Measurements from ENCODE around the gene R3HCC1L. TPM values are rescaled to one million over a fixed set of nuclear protein-coding genes. Genes with fewer than 3 reads are reported as not detected.
"Not testable (repeated sequence)": the region's sequence is repeated elsewhere in the genome, so short reads cannot be mapped to it uniquely, and the experiment has no call there.

Gene R3HCC1L
- total RNA-seq, 6 donors from 2014 or later, result 13.2 to 24.1 (median 16.3) TPM

DNA sequence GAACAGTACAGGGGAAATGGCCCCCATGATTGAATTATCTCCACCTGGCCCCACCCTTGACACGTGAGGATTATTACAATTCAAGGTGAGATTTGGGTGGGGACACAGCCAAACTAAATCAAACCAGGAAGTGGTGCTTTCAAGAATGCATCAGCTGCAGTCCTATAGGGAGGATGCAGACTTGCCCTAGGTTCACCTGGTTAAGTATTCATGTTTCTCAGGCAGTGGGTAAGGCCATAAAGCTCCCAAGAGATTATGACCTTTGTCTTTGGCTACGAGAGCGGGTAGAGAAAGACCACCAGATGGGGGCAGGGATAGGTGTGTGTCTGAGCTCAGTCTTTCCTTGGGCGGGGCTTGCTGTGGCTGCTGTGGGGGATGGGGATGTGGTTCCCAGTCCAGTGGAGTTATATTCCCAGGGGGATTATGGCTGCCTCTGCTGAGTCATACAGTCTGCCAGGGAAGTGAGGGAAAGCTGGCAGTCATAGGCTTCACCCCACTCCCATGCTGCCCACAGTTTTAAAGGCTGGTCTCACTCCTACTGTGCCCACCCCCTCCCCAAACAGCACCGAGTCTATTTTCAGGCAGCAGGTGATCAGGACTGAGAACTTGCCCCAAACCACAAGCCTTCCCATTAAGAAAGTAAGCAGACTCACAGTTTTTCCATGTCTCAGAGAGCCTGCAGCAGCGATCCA, 8.4 kb upstream of the R3HCC1L start:
- Histone ChIP-seq H3K27ac (no peak overlapping the region), H3K36me3 (no peaks in the 10 kb centered on the region), H3K9me3 (peaks cover 0 to 4% (median 2%) of the 10 kb centered on the region in 4 donors), H3K27me3 (no peaks in the 10 kb centered on the region), H3K4me3 (no peak overlapping the region), H3K4me1 (no peaks in the 10 kb centered on the region)
- WGBS, 2 donors, result 85 to 86% methylated on average over 6 of the region's 6 CpGs
- no peak for ATAC-seq (ENCODE audit: low FRiP score in 2 of 2)
- no peak for DNase-seq
- TF ChIP-seq, protein P1, sequence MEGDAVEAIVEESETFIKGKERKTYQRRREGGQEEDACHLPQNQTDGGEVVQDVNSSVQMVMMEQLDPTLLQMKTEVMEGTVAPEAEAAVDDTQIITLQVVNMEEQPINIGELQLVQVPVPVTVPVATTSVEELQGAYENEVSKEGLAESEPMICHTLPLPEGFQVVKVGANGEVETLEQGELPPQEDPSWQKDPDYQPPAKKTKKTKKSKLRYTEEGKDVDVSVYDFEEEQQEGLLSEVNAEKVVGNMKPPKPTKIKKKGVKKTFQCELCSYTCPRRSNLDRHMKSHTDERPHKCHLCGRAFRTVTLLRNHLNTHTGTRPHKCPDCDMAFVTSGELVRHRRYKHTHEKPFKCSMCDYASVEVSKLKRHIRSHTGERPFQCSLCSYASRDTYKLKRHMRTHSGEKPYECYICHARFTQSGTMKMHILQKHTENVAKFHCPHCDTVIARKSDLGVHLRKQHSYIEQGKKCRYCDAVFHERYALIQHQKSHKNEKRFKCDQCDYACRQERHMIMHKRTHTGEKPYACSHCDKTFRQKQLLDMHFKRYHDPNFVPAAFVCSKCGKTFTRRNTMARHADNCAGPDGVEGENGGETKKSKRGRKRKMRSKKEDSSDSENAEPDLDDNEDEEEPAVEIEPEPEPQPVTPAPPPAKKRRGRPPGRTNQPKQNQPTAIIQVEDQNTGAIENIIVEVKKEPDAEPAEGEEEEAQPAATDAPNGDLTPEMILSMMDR (IDR thresholded peaks at IDR 0.05), result no peak

GRCh38 chr10:98128802-98129201, 5.7 kb upstream of the R3HCC1L start:
- TF ChIP-seq POLR2A (IDR thresholded peaks at IDR 0.05) (no peak), EP300 (IDR thresholded peaks at IDR 0.05) (no peak)
- Histone ChIP-seq H3K4me1 (peaks cover 0 to under 1% (median 0%) of the 10 kb centered on the region in 4 donors), H3K36me3 (no peaks in the 10 kb centered on the region), H3K27ac (no peak overlapping the region), H3K4me3 (no peak overlapping the region), H3K9me3 (no peaks in the 10 kb centered on the region), H3K27me3 (no peaks in the 10 kb centered on the region)
- no peak for DNase-seq
- ATAC-seq (ENCODE audit: low FRiP score in 2 of 2), result no peak
- 84 to 85% methylated on average over 6 of the region's 6 CpGs for WGBS, 2 donors

GRCh38 chr10:98131619-98132018, 2.8 kb upstream of the R3HCC1L start:
- no peak for TF ChIP-seq POLR2AphosphoS5 (IDR thresholded peaks at IDR 0.05)
- TF ChIP-seq EP300 (IDR thresholded peaks at IDR 0.05), result no peak
- TF ChIP-seq POLR2A (IDR thresholded peaks at IDR 0.05), result no peak
- TF ChIP-seq, protein P1 (IDR thresholded peaks at IDR 0.05), result no peak
- DNase-seq, result no peak
- H3K4me1 ChIP-seq, result peaks cover 9 to 20% (median 15%) of the 10 kb centered on the region in 4 donors
- H3K36me3 ChIP-seq, result no peaks in the 10 kb centered on the region
- no peak overlapping the region for H3K4me3 ChIP-seq
- H3K27me3 ChIP-seq, result no peaks in the 10 kb centered on the region
- 82 to 90% methylated on average over 3 of the region's 3 CpGs for WGBS, 2 donors
- H3K9me3 ChIP-seq, result no peaks in the 10 kb centered on the region
- ATAC-seq (ENCODE audit: low FRiP score in 2 of 2), result no peak
- H3K27ac ChIP-seq, result no peak overlapping the region

DNA sequence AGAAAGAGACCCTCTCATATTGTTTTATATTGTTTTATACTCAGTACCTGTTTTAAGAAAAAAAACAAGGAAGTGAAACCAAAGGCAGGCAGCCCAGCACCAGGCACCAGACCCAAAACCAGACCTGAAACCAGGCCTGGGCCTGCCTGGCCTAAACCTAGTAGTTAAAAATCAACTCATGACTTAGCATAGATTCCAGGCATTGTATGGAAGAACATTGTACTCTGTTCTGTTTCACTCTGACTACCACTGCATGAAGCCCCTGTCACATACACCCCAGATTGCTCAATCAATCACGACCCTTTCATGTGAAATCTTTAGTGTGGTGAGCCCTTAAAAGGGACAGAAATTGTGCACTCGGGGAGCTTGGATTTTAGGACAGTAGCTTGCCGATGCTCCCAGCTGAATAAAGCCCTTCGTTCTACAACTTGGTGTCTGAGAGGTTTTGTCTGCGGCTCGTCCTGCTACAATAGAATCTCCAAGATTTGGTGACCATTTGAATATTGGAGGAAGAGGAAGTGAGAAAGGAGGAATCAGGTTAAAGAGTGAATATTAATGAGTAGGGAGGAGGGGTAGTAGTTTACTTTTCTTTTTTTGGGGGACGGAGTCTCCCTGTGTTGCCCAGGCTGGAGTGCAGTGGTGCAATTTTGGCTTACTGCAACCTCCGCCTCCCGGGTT, 1.2 kb upstream of the R3HCC1L start:
- peaks cover 9 to 33% (median 21%) of the 10 kb centered on the region in 4 donors for H3K4me1 ChIP-seq
- not testable (repeated sequence) for ATAC-seq (ENCODE audit: low FRiP score in 2 of 2); H3K4me3 ChIP-seq; H3K27ac ChIP-seq; DNase-seq; H3K36me3 ChIP-seq; H3K9me3 ChIP-seq; H3K27me3 ChIP-seq
- WGBS, 2 donors, result 93 to 94% methylated on average over 9 of the region's 9 CpGs

- 71 to 82% methylated on average over 5 of the region's 5 CpGs for WGBS, 2 donors
- H3K27ac ChIP-seq, result peak overlapping the region; percentile 91 to 96 (median 92)
- ATAC-seq (ENCODE audit: low FRiP score in 2 of 2), result peak in 1 of 2 donors; percentile 7
- no peaks in the 10 kb centered on the region for H3K27me3 ChIP-seq
- H3K9me3 ChIP-seq, result no peaks in the 10 kb centered on the region
- no peak for TF ChIP-seq POLR2AphosphoS5 (IDR thresholded peaks at IDR 0.05)
- no peak for TF ChIP-seq POLR2A (IDR thresholded peaks at IDR 0.05)
- TF ChIP-seq, protein P1 (IDR thresholded peaks at IDR 0.05), result no peak
- no peak for TF ChIP-seq EP300 (IDR thresholded peaks at IDR 0.05)
- no peaks in the 10 kb centered on the region for H3K36me3 ChIP-seq
- H3K4me1 ChIP-seq, result peaks cover 9 to 33% (median 21%) of the 10 kb centered on the region in 4 donors
- H3K4me3 ChIP-seq, result peak overlapping the region in 3 of 4 donors; percentile 66 to 93 (median 80)
- no peak for DNase-seq
Observed at GRCh38 chr10:98134117-98134430, 383 bp upstream of the R3HCC1L start.
